ENCODE results near the gene EIF4E2.

- TF ChIP-seq TCF4 (CRISPR knock-in tag; IDR thresholded peaks at IDR 0.05; ENCODE audit: borderline replicate concordance) (no peak), ARNTL (CRISPR knock-in tag; IDR thresholded peaks at IDR 0.05; ENCODE audit: borderline replicate concordance, low read depth) (no peak), ZNF565 (CRISPR knock-in tag; conservative IDR thresholded peaks at IDR 0.05; ENCODE audit: low read depth) (no peak), GLIS3 (CRISPR knock-in tag; IDR thresholded peaks at IDR 0.05) (no peak), ZFP3 (CRISPR knock-in tag; IDR thresholded peaks at IDR 0.05) (no peak), BACH2 (CRISPR knock-in tag; IDR thresholded peaks at IDR 0.05; ENCODE audit: borderline replicate concordance) (no peak), PPARA (CRISPR knock-in tag; IDR thresholded peaks at IDR 0.05; ENCODE audit: borderline replicate concordance) (no peak), PATZ1 (CRISPR knock-in tag; IDR thresholded peaks at IDR 0.05; ENCODE audit: borderline replicate concordance) (no peak), RARB (CRISPR knock-in tag; IDR thresholded peaks at IDR 0.05) (no peak), ZC3H10 (CRISPR knock-in tag; IDR thresholded peaks at IDR 0.05) (no peak), SNAI2 (CRISPR knock-in tag; IDR thresholded peaks at IDR 0.05) (no peak), OSR1 (CRISPR knock-in tag; IDR thresholded peaks at IDR 0.05) (no peak)
Measured at GRCh38 chr2:232615339-232615738, 64.8 kb downstream of the EIF4E2 start.
